B cell (primary cell): ENCODE data around the gene B3GNT7.

Source experiments
- CTCF ChIP-seq: fragments of 200-600 bp; IDR thresholded peaks from one replicate; pipeline ENCODE4 v1.8.0; 2022; ENCODE audit warnings: antibody characterized with exemption, mild to moderate bottlenecking
- EZH2 ChIP-seq: IDR thresholded peaks from 2 replicates; pipeline ENCODE4 v1.6.1; 2012; ENCODE audit warnings: borderline replicate concordance, low read depth, mild to moderate bottlenecking, moderate library complexity, low read length; ENCODE audit not compliant: insufficient read depth, poor library complexity, severe bottlenecking

- no peak for TF ChIP-seq CTCF
- TF ChIP-seq EZH2: no peak
These were observed 33.6 kb downstream of the B3GNT7 start for GRCh38 chr2:231429152-231429551.
